HEK293 (cell line): Measurements from ENCODE around the gene RNF10.

Experiments
- CTCF ChIA-PET: fragments of 350-600 bp; formaldehyde crosslinking; extraction: SDS; loops from one replicate; lab custom pipeline; 2021; ENCODE audit warnings: antibody characterized with exemption; lab: Yijun Ruan, JAX
- POLR2A ChIA-PET: fragments of 300-600 bp; formaldehyde crosslinking; extraction: SDS; loops from one replicate; lab custom pipeline; 2020; ENCODE audit warnings: antibody characterized with exemption, inconsistent platforms; lab: Yijun Ruan, JAX
- H3K27ac ChIP-seq: fragments of 200-500 bp; sonication (Bioruptor generic); 2 replicates; pipeline ENCODE4 v1.5.1; 2014; ENCODE audit warnings: low read depth, low read length, control low read depth, inconsistent platforms; ENCODE audit errors: extremely low read depth
- H3K36me3 ChIP-seq, 2 experiments: fragments of 200-500 bp in 1 of 2; sonication (Bioruptor generic) in 1 of 2; 1 replicate in 1 of 2; 2 replicates in 1 of 2; pipeline ENCODE4 v1.5.1; 2014 to 2017; ENCODE audit warnings: inconsistent platforms in 2 of 2, low read length in 2 of 2; ENCODE audit not compliant: control insufficient read depth in 2 of 2, insufficient read depth in 1 of 2
- H3K4me1 ChIP-seq: fragments of 200-500 bp; sonication (Bioruptor generic); 2 replicates; pipeline ENCODE4 v1.5.1; 2014; ENCODE audit warnings: mild to moderate bottlenecking, low read length, inconsistent platforms; ENCODE audit not compliant: control insufficient read depth, insufficient read depth
- H3K4me3 ChIP-seq: 2 replicates; pipeline ENCODE4 v1.5.1; 2011; ENCODE audit warnings: low read depth, mild to moderate bottlenecking, control low read depth, low read length, moderate library complexity
- H3K9me3 ChIP-seq: fragments of 200-500 bp; sonication (Bioruptor generic); 2 replicates; pipeline ENCODE4 v1.5.1; 2014; ENCODE audit warnings: low read depth, low read length, inconsistent platforms; ENCODE audit not compliant: control insufficient read depth, insufficient read depth
- EGR2 ChIP-seq: fragments of 450-650 bp; formaldehyde crosslinking; IDR thresholded peaks from 2 replicates; pipeline ENCODE4 v1.5.1; 2016; ENCODE audit warnings: low read depth, missing biosample characterization, missing genetic modification characterization
- KLF16 ChIP-seq: fragments of 450-650 bp; formaldehyde crosslinking; IDR thresholded peaks from 2 replicates; pipeline ENCODE4 v1.5.1; 2017; ENCODE audit warnings: missing biosample characterization, missing genetic modification characterization
- MYNN ChIP-seq: fragments of 450-650 bp; formaldehyde crosslinking; IDR thresholded peaks from 2 replicates; pipeline ENCODE4 v1.5.1; 2016; ENCODE audit warnings: missing biosample characterization, missing genetic modification characterization, borderline replicate concordance
- SP3 ChIP-seq: fragments of 450-650 bp; formaldehyde crosslinking; IDR thresholded peaks from 2 replicates; pipeline ENCODE4 v1.5.1; 2016; ENCODE audit warnings: missing biosample characterization, missing genetic modification characterization
- SP7 ChIP-seq: fragments of 450-650 bp; formaldehyde crosslinking; IDR thresholded peaks from 2 replicates; pipeline ENCODE4 v1.5.1; 2016; ENCODE audit warnings: missing biosample characterization, missing genetic modification characterization
- ZBTB11 ChIP-seq: fragments of 450-650 bp; formaldehyde crosslinking; conservative IDR thresholded peaks from 2 replicates; pipeline ENCODE4 v1.5.1; 2016; ENCODE audit warnings: low read depth, missing biosample characterization, missing genetic modification characterization
- ZBTB20 ChIP-seq: fragments of 450-650 bp; formaldehyde crosslinking; IDR thresholded peaks from 2 replicates; pipeline ENCODE4 v1.5.1; 2016; ENCODE audit warnings: missing biosample characterization, missing genetic modification characterization
- ZBTB26 ChIP-seq: fragments of 450-650 bp; formaldehyde crosslinking; optimal IDR thresholded peaks from 2 replicates; pipeline ENCODE3; 2016; ENCODE audit warnings: missing biosample characterization, mild to moderate bottlenecking, missing genetic modification characterization
- ZBTB48 ChIP-seq: fragments of 450-650 bp; formaldehyde crosslinking; IDR thresholded peaks from 2 replicates; pipeline ENCODE4 v1.5.1; 2016; ENCODE audit warnings: missing biosample characterization, missing genetic modification characterization
- ZIC2 ChIP-seq: fragments of 450-650 bp; formaldehyde crosslinking; IDR thresholded peaks from 2 replicates; pipeline ENCODE4 v1.5.1; 2016; ENCODE audit warnings: missing biosample characterization, missing genetic modification characterization
- ZNF10 ChIP-seq: fragments of 450-650 bp; formaldehyde crosslinking; IDR thresholded peaks from 2 replicates; pipeline ENCODE4 v1.5.1; 2017; ENCODE audit warnings: missing biosample characterization, missing genetic modification characterization
- ZNF132 ChIP-seq: fragments of 450-650 bp; formaldehyde crosslinking; IDR thresholded peaks from 2 replicates; pipeline ENCODE4 v1.5.1; 2017; ENCODE audit warnings: missing biosample characterization, missing genetic modification characterization, borderline replicate concordance
- ZNF202 ChIP-seq: fragments of 450-650 bp; formaldehyde crosslinking; IDR thresholded peaks from 2 replicates; pipeline ENCODE4 v1.5.1; 2016; ENCODE audit warnings: missing biosample characterization, missing genetic modification characterization, borderline replicate concordance
- ZNF274 ChIP-seq, 2 experiments: fragments of 200-500 bp in 1 of 2; fragments of 450-650 bp in 1 of 2; sonication (Bioruptor generic) in 1 of 2; formaldehyde crosslinking in 1 of 2; IDR thresholded peaks; 2 replicates each; pipeline versions ENCODE4 v1.5.1 to v1.6.1; 2014 to 2016; ENCODE audit warnings: borderline replicate concordance in 1 of 2, inconsistent platforms in 1 of 2, low read length in 1 of 2, missing biosample characterization in 1 of 2, missing genetic modification characterization in 1 of 2
- ZNF394 ChIP-seq: fragments of 450-650 bp; formaldehyde crosslinking; IDR thresholded peaks from 2 replicates; pipeline ENCODE4 v1.5.1; 2016; ENCODE audit warnings: missing biosample characterization, missing genetic modification characterization, mild to moderate bottlenecking, moderate library complexity, borderline replicate concordance
- ZNF398 ChIP-seq: fragments of 450-650 bp; formaldehyde crosslinking; IDR thresholded peaks from 2 replicates; pipeline ENCODE4 v1.5.1; 2017; ENCODE audit warnings: missing biosample characterization, missing genetic modification characterization
- ZNF510 ChIP-seq: fragments of 450-650 bp; formaldehyde crosslinking; IDR thresholded peaks from 2 replicates; pipeline ENCODE4 v1.5.1; 2018; ENCODE audit warnings: mild to moderate bottlenecking, missing genetic modification characterization, missing biosample characterization; ENCODE audit not compliant: insufficient replicate concordance
- ZNF518A ChIP-seq: fragments of 450-650 bp; formaldehyde crosslinking; conservative IDR thresholded peaks from 2 replicates; pipeline ENCODE4 v1.5.1; 2016; ENCODE audit warnings: low read depth, missing biosample characterization, missing genetic modification characterization
- ZNF548 ChIP-seq: fragments of 450-650 bp; formaldehyde crosslinking; IDR thresholded peaks from 2 replicates; pipeline ENCODE4 v1.5.1; 2016; ENCODE audit warnings: missing biosample characterization, missing genetic modification characterization
- ZNF639 ChIP-seq: fragments of 450-650 bp; formaldehyde crosslinking; IDR thresholded peaks from 2 replicates; pipeline ENCODE4 v1.5.1; 2016; ENCODE audit warnings: missing biosample characterization, missing genetic modification characterization
- ZNF660 ChIP-seq: fragments of 450-650 bp; IDR thresholded peaks from 2 replicates; pipeline ENCODE4 v1.5.1; 2018; ENCODE audit warnings: missing biosample characterization, mild to moderate bottlenecking, missing genetic modification characterization

The RNF10 gene

GRCh38 chr12:120534703-120535655 is 823 bp downstream of the RNF10 start:
- ChIA-PET CTCF (interaction anchor here (0.7 to 1.6 kb wide), 3 partner anchors 11 to 67 kb away, joined by 3 read pairs; no protein-coding TSS in a partner anchor), POLR2A (interaction anchor here (0.6 to 2.0 kb wide), 7 partner anchors 15 to 76 kb away, joined by 3 to 14 read pairs (median 4); partner anchors contain the start of genes DYNLL1, POP5 and SRSF9)
- Histone ChIP-seq H3K4me1 (peaks cover 18% of the 10 kb centered on the region), H3K9me3 (no peaks in the 10 kb centered on the region), H3K4me3 (peak overlapping the region; percentile 86), H3K36me3 (peaks cover 15 to 40% of the 10 kb centered on the region in 2 experiments; a peak in 2 of 3 replicates), H3K27ac (peak overlapping the region; percentile 81)
- TF ChIP-seq SP3 (tag by site-specific recombination) (peak; percentile 41; the same call in 1 of the 2 replicates), ZNF510 (tag by site-specific recombination) (no peak), EGR2 (tag by site-specific recombination) (peak; percentile 69), ZBTB26 (peak; percentile 51), ZNF639 (tag by site-specific recombination) (no peak), ZNF518A (no peak), MYNN (no peak), ZNF10 (peak; percentile 99), ZBTB48 (tag by site-specific recombination) (peak; percentile 24; the same call in 1 of the 2 replicates), SP7 (tag by site-specific recombination) (no peak; the same call in 1 of the 2 replicates), ZNF548 (tag by site-specific recombination) (no peak), ZBTB20 (tag by site-specific recombination) (peak; percentile 37; the same call in 1 of the 2 replicates), KLF16 (tag by site-specific recombination) (peak; percentile 44; the same call in 1 of the 2 replicates), ZIC2 (peak; percentile 61), ZBTB11 (tag by site-specific recombination) (0 out of 2 replicates have a peak, but pooled peaks have one; percentile 1), ZNF274 (IDR thresholded peaks at IDR 0.05; ENCODE audit: low read length) (no peak), ZNF274 (tag by site-specific recombination; IDR thresholded peaks at IDR 0.05; ENCODE audit: borderline replicate concordance) (no peak), ZNF132 (no peak), ZNF660 (tag by site-specific recombination) (peak; percentile 18), ZNF202 (no peak), ZNF398 (tag by site-specific recombination) (peak; percentile 10; the same call in 1 of the 2 replicates), ZNF394 (tag by site-specific recombination) (peak; percentile 27; the same call in 1 of the 2 replicates)
